Esophagus squamous epithelium (tissue), 4 donors: ENCODE results near the gene ITCH.

ENCODE experiments used
- POLR2A ChIP-seq, 4 donors: fragments of 450-650 bp; IDR thresholded peaks; one replicate each; pipeline ENCODE4 v1.6.1; 2017; ENCODE audit warnings: antibody characterized with exemption in 4 of 4, mild to moderate bottlenecking in 4 of 4, moderate library complexity in 3 of 4
- TF ChIP-seq, protein P1 (sequence below), 6 experiments: fragments of 450-650 bp in 4 of 6; fragments of 200-600 bp in 2 of 6; sonication (generic) in 2 of 6; IDR thresholded peaks; one replicate each; pipeline ENCODE4 v1.5.1; 2016 to 2019; ENCODE audit warnings: antibody characterized with exemption in 6 of 6, mild to moderate bottlenecking in 4 of 6, moderate library complexity in 4 of 6

- TF ChIP-seq, protein P1, sequence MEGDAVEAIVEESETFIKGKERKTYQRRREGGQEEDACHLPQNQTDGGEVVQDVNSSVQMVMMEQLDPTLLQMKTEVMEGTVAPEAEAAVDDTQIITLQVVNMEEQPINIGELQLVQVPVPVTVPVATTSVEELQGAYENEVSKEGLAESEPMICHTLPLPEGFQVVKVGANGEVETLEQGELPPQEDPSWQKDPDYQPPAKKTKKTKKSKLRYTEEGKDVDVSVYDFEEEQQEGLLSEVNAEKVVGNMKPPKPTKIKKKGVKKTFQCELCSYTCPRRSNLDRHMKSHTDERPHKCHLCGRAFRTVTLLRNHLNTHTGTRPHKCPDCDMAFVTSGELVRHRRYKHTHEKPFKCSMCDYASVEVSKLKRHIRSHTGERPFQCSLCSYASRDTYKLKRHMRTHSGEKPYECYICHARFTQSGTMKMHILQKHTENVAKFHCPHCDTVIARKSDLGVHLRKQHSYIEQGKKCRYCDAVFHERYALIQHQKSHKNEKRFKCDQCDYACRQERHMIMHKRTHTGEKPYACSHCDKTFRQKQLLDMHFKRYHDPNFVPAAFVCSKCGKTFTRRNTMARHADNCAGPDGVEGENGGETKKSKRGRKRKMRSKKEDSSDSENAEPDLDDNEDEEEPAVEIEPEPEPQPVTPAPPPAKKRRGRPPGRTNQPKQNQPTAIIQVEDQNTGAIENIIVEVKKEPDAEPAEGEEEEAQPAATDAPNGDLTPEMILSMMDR (IDR thresholded peaks at IDR 0.05): no peak
- no peak for TF ChIP-seq POLR2A (IDR thresholded peaks at IDR 0.05)
Measured at GRCh38 chr20:34375977-34376430, 12.9 kb downstream of the ITCH start.
